SU-DHL-6 (cell line): ENCODE results near the gene UCN3.

Experiments
- CTCF ChIP-seq: fragments of 200-600 bp; sonication (generic); IDR thresholded peaks from one replicate; pipeline ENCODE4 v1.5.1; 2017; ENCODE audit warnings: antibody characterized with exemption, mild to moderate bottlenecking, low read length, moderate library complexity; ENCODE audit not compliant: insufficient read depth, poor library complexity, severe bottlenecking
- EZH2phosphoT487 ChIP-seq: fragments of 200-600 bp; sonication (generic), shearing (Covaris generic); conservative IDR thresholded peaks from 2 replicates; pipeline ENCODE4 v1.6.1; 2018; ENCODE audit warnings: mild to moderate bottlenecking, antibody characterized with exemption, low read length, moderate library complexity, mixed read lengths

- no peak for TF ChIP-seq CTCF
- no peak for TF ChIP-seq EZH2phosphoT487
Observed at GRCh38 chr10:5406918-5407317, 42.2 kb downstream of the UCN3 start.
